Panc1 (cell line): ENCODE measurements around the gene FBXW4. TPM values are rescaled to one million over a fixed set of nuclear protein-coding genes. Genes with fewer than 3 reads are reported as not detected.

Source experiments
- ATAC-seq: fragments of 200-7000 bp; cut with Tn5 transposase; 2 replicates; pipeline ENCODE4 v1.9.1; 2020; ENCODE audit warnings: mild to moderate bottlenecking, moderate library complexity
- BruUV-seq: library from RNA; stranded (reverse); fragments of 400-500 nt; replicated peaks from 2 replicates; lab custom pipeline; 2021; lab: Mats Ljungman, UMichigan
- CTCF ChIA-PET: fragments of 300-600 bp; sonication (Branson Sonifier 250); formaldehyde crosslinking; loops from one replicate; lab custom pipeline; 2022; ENCODE audit warnings: antibody characterized with exemption; lab: Charles Lee
- POLR2A ChIA-PET: fragments of 300-600 bp; sonication (Branson Sonifier 250); formaldehyde crosslinking; loops from one replicate; lab custom pipeline; 2022; ENCODE audit warnings: antibody characterized with exemption; lab: Charles Lee
- DNase-seq: peaks from one replicate; pipeline ENCODE4 v3.0.0-alpha.2; 2010; ENCODE audit warnings: low read depth, low spot score
- H3K27ac ChIP-seq: 2 replicates; pipeline ENCODE4 v1.5.1; 2011; ENCODE audit warnings: mild to moderate bottlenecking, low read length, inconsistent platforms
- H3K27me3 ChIP-seq: fragments of 200-500 bp; sonication (Bioruptor generic); 2 replicates; pipeline ENCODE4 v1.6.0; 2014; ENCODE audit warnings: low read length, inconsistent platforms; ENCODE audit not compliant: control insufficient read depth, insufficient read depth
- H3K36me3 ChIP-seq: fragments of 200-500 bp; sonication (Bioruptor generic); 2 replicates; pipeline ENCODE4 v1.5.1; 2014; ENCODE audit warnings: inconsistent platforms, mild to moderate bottlenecking, low read length, moderate library complexity; ENCODE audit not compliant: control insufficient read depth, insufficient read depth
- H3K4me1 ChIP-seq: 2 replicates; pipeline ENCODE4 v1.5.1; 2011; ENCODE audit warnings: inconsistent platforms, mild to moderate bottlenecking, low read length, moderate library complexity; ENCODE audit not compliant: control insufficient read depth, insufficient read depth
- H3K4me3 ChIP-seq, 2 experiments: 2 replicates each; pipeline ENCODE4 v1.5.1; 2011 to 2012; ENCODE audit warnings: low read depth in 2 of 2, low read length in 2 of 2, mild to moderate bottlenecking in 2 of 2, inconsistent platforms in 1 of 2, moderate library complexity in 1 of 2
- H3K9me3 ChIP-seq: fragments of 200-500 bp; sonication (Bioruptor generic); 2 replicates; pipeline ENCODE4 v1.5.1; 2014; ENCODE audit warnings: low read depth, mild to moderate bottlenecking, inconsistent platforms, low read length, moderate library complexity; ENCODE audit not compliant: control insufficient read depth, insufficient read depth
- CTCF ChIP-seq: fragments of 450-650 bp; IDR thresholded peaks from 2 replicates; pipeline ENCODE4 v1.5.1; 2017; ENCODE audit warnings: mild to moderate bottlenecking
- POLR2AphosphoS5 ChIP-seq: IDR thresholded peaks from 2 replicates; pipeline ENCODE4 v1.6.1; 2012; ENCODE audit warnings: mild to moderate bottlenecking, low read depth, low read length, moderate library complexity
- REST ChIP-seq, 2 experiments: IDR thresholded peaks; 2 replicates each; pipeline ENCODE4 v1.6.1; 2011 to 2012; ENCODE audit warnings: low read depth in 2 of 2, control low read depth in 1 of 2, low read length in 1 of 2, mild to moderate bottlenecking in 1 of 2, moderate library complexity in 1 of 2; ENCODE audit not compliant: insufficient read depth in 1 of 2
- SIN3A ChIP-seq: IDR thresholded peaks from 2 replicates; pipeline ENCODE4 v1.6.1; 2012; ENCODE audit warnings: low read depth, mild to moderate bottlenecking, low read length, moderate library complexity, borderline replicate concordance; ENCODE audit not compliant: insufficient read depth
- TCF7L2 ChIP-seq: IDR thresholded peaks from 2 replicates; pipeline ENCODE4 v1.6.1; 2011; ENCODE audit warnings: mild to moderate bottlenecking, low read depth, low read length, inconsistent platforms
- in situ Hi-C: cut with HindIII; loops from 2 replicates; pipeline ENCODE4 v1.10.0; 2016; ENCODE audit warnings: low sequenced_read_pairs, low pct_unique_long_range_greater_than_20kb
- intact Hi-C: fragments of 100-400 bp; cut with micrococcal nuclease; formaldehyde crosslinking; loops from one replicate; pipeline ENCODE4 v1.10.0; 2022; ENCODE audit not compliant: unreplicated experiment
- total RNA-seq: library from RNA; stranded (reverse); gene quantifications from one replicate; pipeline ENCODE4 v1.2.1, GENCODE V29; 2021; ENCODE audit not compliant: unreplicated experiment

Gene FBXW4
- total RNA-seq, 1 experiment from 2014 or later: 61.5 TPM

DNA sequence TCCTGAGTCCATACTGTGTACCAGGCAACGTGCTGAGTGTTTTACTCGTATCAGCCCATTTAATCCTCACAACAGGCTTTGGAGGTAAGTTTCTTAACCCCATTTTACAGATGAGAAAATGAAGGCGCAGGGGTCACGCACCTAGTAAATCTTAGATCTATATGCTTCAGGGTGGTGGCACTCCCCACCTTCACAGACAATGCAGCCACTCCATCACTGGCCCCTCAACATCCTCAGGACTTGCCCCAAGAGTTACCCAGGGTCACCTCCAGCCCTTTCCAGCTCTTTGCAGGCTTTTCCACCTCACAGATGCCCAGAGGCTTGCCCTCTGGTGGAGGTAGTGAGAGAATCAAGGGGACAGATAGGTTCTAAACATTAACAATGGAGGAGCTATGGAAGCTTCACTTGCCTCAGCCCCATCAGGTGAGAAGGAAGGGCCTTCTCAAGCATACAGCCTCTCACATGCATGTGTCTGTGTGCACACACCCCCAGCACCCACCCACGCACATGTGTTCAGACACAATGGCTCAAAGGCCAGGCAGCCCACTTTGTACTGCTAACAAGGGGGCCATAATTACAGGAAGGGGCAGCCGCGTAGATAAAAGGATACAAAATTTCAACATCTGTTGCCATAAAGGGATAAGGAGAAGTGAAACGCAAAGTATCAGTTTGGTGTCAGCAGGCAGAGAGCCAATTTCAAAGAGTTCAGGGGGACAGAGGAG lies 77.7 kb downstream of the FBXW4 start:
- intact Hi-C loops (no loop called here), in situ Hi-C loops (no loop called here)
- DNase-seq (no peak), ATAC-seq (peak; percentile 47)
- no peaks in the 10 kb centered on the region for H3K27me3 ChIP-seq
- CTCF ChIA-PET: interaction anchor here (0.5 to 1.4 kb wide), 2 partner anchors 14 kb away, joined by 4 to 6 read pairs; no protein-coding TSS in a partner anchor
- H3K4me1 ChIP-seq: no peaks in the 10 kb centered on the region
- no peak overlapping the region for H3K4me3 ChIP-seq
- H3K36me3 ChIP-seq: no peaks in the 10 kb centered on the region; the same call in 1 of the 2 replicates
- POLR2A ChIA-PET: interaction anchor here (0.6 kb wide), 1 partner anchor 376 kb away, joined by 3 read pairs; no protein-coding TSS in a partner anchor
- no peaks in the 10 kb centered on the region for H3K9me3 ChIP-seq
- BruUV-seq: no TSS peak
- H3K27ac ChIP-seq: no peak overlapping the region
- no peak for TF ChIP-seq CTCF
- TF ChIP-seq REST (IDR thresholded peaks at IDR 0.05; ENCODE audit: insufficient read depth in 1 of 2, low read depth in 2 of 2, low read length in 1 of 2): no peak
- no peak for TF ChIP-seq POLR2AphosphoS5
- no peak for TF ChIP-seq SIN3A
- no peak for TF ChIP-seq TCF7L2

DNA sequence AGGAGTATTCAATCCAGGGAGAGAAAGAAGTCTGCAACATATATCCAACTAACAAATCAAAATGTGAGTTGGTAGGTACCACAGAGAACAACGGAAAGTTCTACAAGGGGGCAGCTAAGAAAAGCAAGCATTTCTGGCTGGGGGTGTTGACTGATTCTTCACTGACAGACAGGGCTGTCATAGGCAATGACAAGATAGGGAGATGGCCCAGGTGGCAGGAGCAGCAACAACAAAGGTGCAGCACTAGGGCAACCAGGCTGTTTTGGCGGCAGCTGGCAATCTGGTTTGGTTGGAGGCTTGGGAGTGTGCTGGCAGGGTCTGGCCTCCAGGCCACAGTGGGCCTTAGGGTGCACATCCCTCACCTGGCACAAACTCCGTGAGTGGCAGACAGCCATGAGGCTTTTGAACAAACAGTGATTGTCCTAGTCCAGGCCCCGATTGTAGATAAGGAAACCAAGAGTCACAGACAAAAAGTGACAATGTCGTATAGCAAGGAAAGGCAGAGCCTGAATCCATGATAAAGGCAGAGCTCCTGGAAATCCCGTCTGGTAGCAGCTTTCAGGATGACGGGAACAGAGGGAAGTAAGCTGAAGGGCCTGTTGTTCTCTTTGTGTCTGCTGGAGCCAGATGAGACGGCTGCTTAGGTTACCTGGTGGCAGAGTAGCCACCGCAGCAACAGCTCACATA lies 78.4 kb downstream of the FBXW4 start:
- in situ Hi-C loops: no loop called here
- H3K27ac ChIP-seq: no peak overlapping the region
- no peak for ATAC-seq

More for the DNA sequence above, 78.4 kb downstream of the FBXW4 start:
- Histone ChIP-seq H3K27me3 (no peaks in the 10 kb centered on the region), H3K4me3 (no peak overlapping the region), H3K4me1 (no peaks in the 10 kb centered on the region), H3K9me3 (no peaks in the 10 kb centered on the region), H3K36me3 (no peaks in the 10 kb centered on the region; the same call in 1 of the 2 replicates)
- DNase-seq: no peak
- no TSS peak for BruUV-seq
- intact Hi-C loops: no loop called here
- no peak for TF ChIP-seq REST (IDR thresholded peaks at IDR 0.05; ENCODE audit: insufficient read depth in 1 of 2, low read depth in 2 of 2, low read length in 1 of 2)
- TF ChIP-seq TCF7L2: no peak
- no peak for TF ChIP-seq SIN3A
- TF ChIP-seq CTCF: no peak
- no peak for TF ChIP-seq POLR2AphosphoS5
- CTCF ChIA-PET: interaction anchor here (1.4 kb wide), 1 partner anchor 13 kb away, joined by 6 read pairs; no protein-coding TSS in a partner anchor
- POLR2A ChIA-PET: interaction anchor here (0.6 kb wide), 1 partner anchor 375 kb away, joined by 3 read pairs; no protein-coding TSS in a partner anchor
